ENCODE data around the gene AP2A2.

- TF ChIP-seq, protein P1, sequence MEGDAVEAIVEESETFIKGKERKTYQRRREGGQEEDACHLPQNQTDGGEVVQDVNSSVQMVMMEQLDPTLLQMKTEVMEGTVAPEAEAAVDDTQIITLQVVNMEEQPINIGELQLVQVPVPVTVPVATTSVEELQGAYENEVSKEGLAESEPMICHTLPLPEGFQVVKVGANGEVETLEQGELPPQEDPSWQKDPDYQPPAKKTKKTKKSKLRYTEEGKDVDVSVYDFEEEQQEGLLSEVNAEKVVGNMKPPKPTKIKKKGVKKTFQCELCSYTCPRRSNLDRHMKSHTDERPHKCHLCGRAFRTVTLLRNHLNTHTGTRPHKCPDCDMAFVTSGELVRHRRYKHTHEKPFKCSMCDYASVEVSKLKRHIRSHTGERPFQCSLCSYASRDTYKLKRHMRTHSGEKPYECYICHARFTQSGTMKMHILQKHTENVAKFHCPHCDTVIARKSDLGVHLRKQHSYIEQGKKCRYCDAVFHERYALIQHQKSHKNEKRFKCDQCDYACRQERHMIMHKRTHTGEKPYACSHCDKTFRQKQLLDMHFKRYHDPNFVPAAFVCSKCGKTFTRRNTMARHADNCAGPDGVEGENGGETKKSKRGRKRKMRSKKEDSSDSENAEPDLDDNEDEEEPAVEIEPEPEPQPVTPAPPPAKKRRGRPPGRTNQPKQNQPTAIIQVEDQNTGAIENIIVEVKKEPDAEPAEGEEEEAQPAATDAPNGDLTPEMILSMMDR (IDR thresholded peaks at IDR 0.05) = no peak
- no peak for TF ChIP-seq POLR2A (IDR thresholded peaks at IDR 0.05)
Observed at GRCh38 chr11:1012291-1012690, 86.6 kb downstream of the AP2A2 start.

All from prostate gland (tissue), 2 donors.